Gastrocnemius medialis (tissue), 4 donors: ENCODE data around the gene TGFBRAP1. TPM values are rescaled to one million over a fixed set of nuclear protein-coding genes. Genes with fewer than 3 reads are reported as not detected.

Experiments
- ATAC-seq, 2 donors: fragments of 150-250 bp; one replicate each; pipeline ENCODE4 v1.9.1; 2016
- DNase-seq, 2 donors: peaks; one replicate each; pipeline ENCODE4 v3.0.0-alpha.2; 2019
- H3K27ac ChIP-seq, 4 donors: fragments of 200-600 bp; sonication (generic); 1 replicate in 1 of 4; 2 replicates in 3 of 4; pipeline ENCODE4 v1.5.1; 2016 to 2018; ENCODE audit warnings: mild to moderate bottlenecking in 2 of 4, moderate library complexity in 1 of 4
- H3K27me3 ChIP-seq, 3 donors: fragments of 200-600 bp; sonication (generic) in 2 of 3; 1 replicate in 1 of 3; 2 replicates in 2 of 3; pipeline versions ENCODE4 v1.5.1 to v1.6.0; 2016 to 2019; ENCODE audit warnings: mild to moderate bottlenecking in 1 of 3, moderate library complexity in 1 of 3
- H3K36me3 ChIP-seq, 2 donors: fragments of 200-600 bp; sonication (generic) in 1 of 2; one replicate each; pipeline ENCODE4 v1.5.1; 2017 to 2018
- H3K4me1 ChIP-seq, 2 donors: fragments of 200-600 bp; sonication (generic) in 1 of 2; one replicate each; pipeline ENCODE4 v1.5.1; 2016 to 2017; ENCODE audit warnings: mild to moderate bottlenecking in 2 of 2
- H3K4me3 ChIP-seq, 4 donors: fragments of 200-600 bp; sonication (generic) in 3 of 4; 1 replicate in 1 of 4; 2 replicates in 3 of 4; pipeline ENCODE4 v1.5.1; 2016 to 2019; ENCODE audit warnings: mild to moderate bottlenecking in 2 of 4
- H3K9me3 ChIP-seq, 3 donors: fragments of 200-600 bp; sonication (generic) in 2 of 3; 1 replicate in 1 of 3; 2 replicates in 2 of 3; pipeline ENCODE4 v1.5.1; 2016 to 2019
- CTCF ChIP-seq, 5 experiments: fragments of 450-650 bp in 3 of 5; fragments of 200-600 bp in 2 of 5; sonication (generic) in 2 of 5; IDR thresholded peaks in 4 of 5; conservative IDR thresholded peaks in 1 of 5; 1 replicate in 4 of 5; 2 replicates in 1 of 5; pipeline ENCODE4 v1.5.1; 2016 to 2019; ENCODE audit warnings: antibody characterized with exemption in 5 of 5, mild to moderate bottlenecking in 3 of 5, moderate library complexity in 3 of 5
- POLR2A ChIP-seq, 2 donors: fragments of 450-650 bp; IDR thresholded peaks; one replicate each; pipeline ENCODE4 v1.6.1; 2017; ENCODE audit warnings: antibody characterized with exemption in 2 of 2, mild to moderate bottlenecking in 2 of 2, moderate library complexity in 2 of 2
- in situ Hi-C, 4 donors: fragments of 200-750 bp; cut with MboI; loops; one replicate each; pipeline versions ENCODE4 v1.15.0 to v1.8.0; 2017; ENCODE audit warnings: low sequenced_read_pairs in 4 of 4
- intact Hi-C: fragments of 100-400 bp; cut with DNase I; formaldehyde crosslinking; loops from one replicate; pipeline ENCODE4 v1.15.1; 2023; ENCODE audit warnings: low total_unique reads
- total RNA-seq, 4 donors: library from RNA; depleted of rRNA; stranded (reverse); fragments of >200 nt; gene quantifications; one replicate each; pipeline versions ENCODE4 v1.1.0 to v1.2.3, GENCODE V29; 2016

TGFBRAP1 gene
- total RNA-seq, 4 donors from 2014 or later, result 19.7 to 28.9 (median 20.3) TPM

DNA sequence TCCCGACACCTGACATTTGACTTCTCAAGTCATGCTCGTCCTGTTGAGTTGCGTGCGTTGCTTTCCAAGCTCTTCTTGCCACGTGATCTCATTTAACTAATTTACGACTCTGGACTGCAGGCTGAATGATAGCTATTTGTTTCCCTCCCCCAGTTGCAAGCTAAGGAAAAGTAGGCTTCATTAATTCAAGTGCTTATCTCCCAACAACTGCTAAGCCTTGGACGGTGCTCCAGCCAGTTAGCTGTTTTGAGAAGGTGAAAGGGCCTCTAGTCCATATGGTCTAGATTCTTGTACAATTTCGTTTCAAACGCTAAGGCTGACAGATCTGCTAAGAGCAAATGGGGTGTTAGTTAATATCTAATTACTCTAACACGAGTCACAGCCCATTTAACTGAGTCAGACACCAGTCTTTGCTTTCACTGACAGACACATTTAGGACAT, 66.9 kb downstream of the TGFBRAP1 start:
- Histone ChIP-seq H3K4me3 (no peak overlapping the region), H3K9me3 (no peaks in the 10 kb centered on the region), H3K4me1 (no peaks in the 10 kb centered on the region), H3K27ac (no peak overlapping the region), H3K27me3 (no peaks in the 10 kb centered on the region), H3K36me3 (peaks cover 0 to 22% of the 10 kb centered on the region in 2 donors)
- ATAC-seq, result no peak
- intact Hi-C loops, result no loop called here
- TF ChIP-seq POLR2A (IDR thresholded peaks at IDR 0.05) (no peak), CTCF (IDR thresholded peaks at IDR 0.05 in 4 of 5, conservative IDR thresholded peaks at IDR 0.05 in 1 of 5) (no peak)
- DNase-seq, result no peak
- in situ Hi-C loops, result no loop called here

DNA sequence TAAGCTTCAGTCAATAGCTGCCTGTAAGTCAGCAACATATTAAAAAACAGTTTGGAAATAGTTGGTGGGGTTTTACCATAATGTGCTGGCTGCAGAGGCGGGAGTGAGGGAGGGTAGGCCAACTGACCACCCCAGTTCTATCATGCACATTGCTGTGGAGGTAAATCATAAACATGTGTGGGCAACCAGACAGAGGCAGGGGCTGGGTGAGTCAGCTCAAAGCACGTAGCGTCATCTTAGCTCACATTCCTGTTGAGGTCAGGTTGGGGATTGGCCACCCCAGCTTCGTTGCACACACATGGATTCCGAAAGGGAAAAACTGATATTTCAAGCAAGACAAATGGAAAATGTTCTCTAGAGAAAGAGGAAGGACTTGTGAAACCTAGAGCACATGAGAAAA, 68.5 kb downstream of the TGFBRAP1 start:
- Histone ChIP-seq H3K27me3 (no peaks in the 10 kb centered on the region), H3K9me3 (no peaks in the 10 kb centered on the region), H3K4me1 (no peaks in the 10 kb centered on the region), H3K27ac (no peak overlapping the region), H3K4me3 (no peak overlapping the region), H3K36me3 (peaks cover 0 to 6% of the 10 kb centered on the region in 2 donors)
- intact Hi-C loops, result no loop called here
- in situ Hi-C loops, result no loop called here
- no peak for ATAC-seq
- no peak for DNase-seq
- no peak for TF ChIP-seq CTCF (IDR thresholded peaks at IDR 0.05 in 4 of 5, conservative IDR thresholded peaks at IDR 0.05 in 1 of 5)
- TF ChIP-seq POLR2A (IDR thresholded peaks at IDR 0.05), result no peak

DNA sequence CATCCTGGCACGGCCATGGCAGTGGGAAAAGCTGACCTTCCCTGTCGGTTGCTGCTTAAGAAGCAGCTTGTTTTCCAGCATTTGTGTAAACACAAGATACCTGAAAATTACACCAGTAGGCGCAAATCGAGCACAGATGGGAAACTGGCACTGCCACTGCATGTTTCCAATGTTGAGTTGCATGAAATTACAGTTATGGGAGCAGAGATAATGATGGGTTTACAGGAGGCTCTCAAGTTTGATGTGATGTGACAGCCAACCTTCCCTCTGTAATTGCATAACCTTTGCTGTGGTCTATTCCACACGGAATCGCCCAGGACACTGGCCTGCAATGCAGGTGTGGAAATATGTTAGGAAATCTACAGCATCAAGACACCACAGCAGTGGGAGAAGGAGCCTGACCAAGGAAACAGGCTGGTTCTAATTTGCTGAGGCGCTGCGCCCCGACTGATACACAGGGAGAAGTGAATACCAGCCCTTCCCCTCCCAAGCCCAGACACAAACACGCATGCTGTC, 70.6 kb downstream of the TGFBRAP1 start:
- H3K36me3 ChIP-seq, result no peaks in the 10 kb centered on the region
- H3K4me1 ChIP-seq, result no peaks in the 10 kb centered on the region
- no peaks in the 10 kb centered on the region for H3K27me3 ChIP-seq
- no peak for TF ChIP-seq POLR2A (IDR thresholded peaks at IDR 0.05)
- TF ChIP-seq CTCF (IDR thresholded peaks at IDR 0.05 in 4 of 5, conservative IDR thresholded peaks at IDR 0.05 in 1 of 5), result no peak
- no peak overlapping the region for H3K27ac ChIP-seq
- intact Hi-C loops, result no loop called here
- DNase-seq, result no peak
- in situ Hi-C loops, result no loop called here
- H3K9me3 ChIP-seq, result no peaks in the 10 kb centered on the region
- ATAC-seq, result no peak
- no peak overlapping the region for H3K4me3 ChIP-seq

DNA sequence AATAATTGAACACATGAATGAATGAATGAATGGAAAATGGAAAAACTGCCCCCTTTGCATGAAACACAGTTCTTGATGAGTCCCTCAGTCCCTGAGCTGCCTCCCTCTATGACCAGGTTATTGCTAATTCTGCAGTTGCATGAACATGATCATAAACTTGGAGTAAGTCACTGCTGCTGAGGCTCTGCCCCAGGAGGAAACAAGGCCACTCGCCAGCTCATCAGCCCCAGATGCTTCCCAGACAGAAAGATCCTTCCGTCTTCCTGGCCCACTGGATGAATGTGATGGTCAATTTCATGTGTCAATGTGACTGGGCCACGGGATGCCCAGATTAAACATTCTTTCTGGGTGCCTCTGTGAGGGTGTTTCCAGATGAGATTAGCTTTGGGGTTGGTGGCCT, 71.6 kb downstream of the TGFBRAP1 start:
- ATAC-seq, result no peak
- H3K27me3 ChIP-seq, result no peaks in the 10 kb centered on the region
- TF ChIP-seq POLR2A (IDR thresholded peaks at IDR 0.05) (no peak), CTCF (IDR thresholded peaks at IDR 0.05 in 4 of 5, conservative IDR thresholded peaks at IDR 0.05 in 1 of 5) (no peak)
- intact Hi-C loops (no loop called here), in situ Hi-C loops (no loop called here)
- DNase-seq, result no peak
- no peaks in the 10 kb centered on the region for H3K36me3 ChIP-seq
- no peak overlapping the region for H3K4me3 ChIP-seq
- no peaks in the 10 kb centered on the region for H3K4me1 ChIP-seq
- no peak overlapping the region for H3K27ac ChIP-seq
- no peaks in the 10 kb centered on the region for H3K9me3 ChIP-seq

- Histone ChIP-seq H3K36me3 (no peaks in the 10 kb centered on the region), H3K27me3 (no peaks in the 10 kb centered on the region), H3K27ac (no peak overlapping the region), H3K4me3 (no peak overlapping the region), H3K4me1 (no peaks in the 10 kb centered on the region), H3K9me3 (no peaks in the 10 kb centered on the region)
- in situ Hi-C loops (no loop called here), intact Hi-C loops (no loop called here)
- no peak for ATAC-seq
- TF ChIP-seq POLR2A (IDR thresholded peaks at IDR 0.05), result no peak
- no peak for DNase-seq
Measured at GRCh38 chr2:105256431-105257047, 73.0 kb downstream of the TGFBRAP1 start.
